Measurements from ENCODE around the gene KANSL2. TPM values are rescaled to one million over a fixed set of nuclear protein-coding genes. Genes with fewer than 3 reads are reported as not detected.

KANSL2 gene
- total and polyA plus RNA-seq, 2 donors (not counting 1 experiment from before 2014, with no cell fraction given): 47.3 to 64.6 TPM

GRCh38 chr12:48640854-48641253, 41.2 kb downstream of the KANSL2 start:
- H2AFZ ChIP-seq (ENCODE audit: insufficient read depth, low read depth, low read length, poor library complexity, severe bottlenecking): no peak overlapping the region
- no peaks in the 10 kb centered on the region for H3K9me3 Mint-ChIP-seq (ENCODE audit: insufficient read depth)
- no peak overlapping the region for H3K4me2 ChIP-seq (replicated peaks; ENCODE audit: low read depth, low read length, poor library complexity, severe bottlenecking)
- H4K20me1 ChIP-seq (ENCODE audit: control insufficient read depth, insufficient read depth, low read length, poor library complexity, severe bottlenecking): no peaks in the 10 kb centered on the region
- H3K79me2 ChIP-seq (ENCODE audit: control insufficient read depth, insufficient read depth, low read length): no peaks in the 10 kb centered on the region
- TF ChIP-seq EZH2 (IDR thresholded peaks at IDR 0.05; ENCODE audit: borderline replicate concordance, insufficient read depth, low read depth, low read length, poor library complexity, severe bottlenecking) (no peak), CTCF (IDR thresholded peaks at IDR 0.05) (no peak)
- H3K4me1 ChIP-seq (ENCODE audit: control insufficient read depth in 2 of 2, insufficient read depth in 2 of 2, low read length in 2 of 2): no peaks in the 10 kb centered on the region
- peaks cover 0 to 16% (median 4%) of the 10 kb centered on the region in 3 donors for H3K9me3 ChIP-seq (ENCODE audit: control extremely low read depth in 1 of 3, control insufficient read depth in 2 of 3, insufficient read depth in 1 of 3, low read length in 2 of 3)
- no peak overlapping the region for H3K4me3 ChIP-seq (ENCODE audit: control extremely low read depth in 1 of 5, extremely low read depth in 1 of 5, insufficient read depth in 1 of 5, low read depth in 2 of 5, low read length in 4 of 5)
- H3K4me1 Mint-ChIP-seq: no peaks in the 10 kb centered on the region
- intact Hi-C loops (cut with micrococcal nuclease): no loop called here
- ChIA-PET POLR2A (no interaction called here), CTCF (no interaction called here)
- no peak for ATAC-seq (ENCODE audit: low read depth)
- H3K27me3 ChIP-seq (replicated peaks in 1 of 4; ENCODE audit: control extremely low read depth in 1 of 4, control insufficient read depth in 3 of 4, insufficient read depth in 4 of 4, low read length in 3 of 4): no peaks in the 10 kb centered on the region
- H3K36me3 ChIP-seq (replicated peaks in 1 of 2; ENCODE audit: control extremely low read depth in 1 of 2, control insufficient read depth in 1 of 2, extremely low read depth in 1 of 2, insufficient read depth in 2 of 2, low read length in 1 of 2): peaks cover 3 to 16% of the 10 kb centered on the region in 2 experiments
- H3K27ac Mint-ChIP-seq: no peak overlapping the region
- no peak for DNase-seq
- no peak overlapping the region for H3K27ac ChIP-seq (ENCODE audit: low read length in 2 of 2)
- 97% methylated on average over 3 of the region's 3 CpGs for WGBS (ENCODE audit: insufficient coverage)
- H3K27me3 Mint-ChIP-seq: no peaks in the 10 kb centered on the region
- H3K4me3 Mint-ChIP-seq: no peak overlapping the region
- no peak overlapping the region for H3K9ac ChIP-seq (ENCODE audit: low read length)

GRCh38 chr12:48640428-48640827, 41.6 kb downstream of the KANSL2 start:
- H3K4me3 ChIP-seq (ENCODE audit: control extremely low read depth in 1 of 5, extremely low read depth in 1 of 5, insufficient read depth in 1 of 5, low read depth in 2 of 5, low read length in 4 of 5): no peak overlapping the region
- ATAC-seq (ENCODE audit: low read depth) (no peak), DNase-seq (no peak)
- H3K27me3 ChIP-seq (replicated peaks in 1 of 4; ENCODE audit: control extremely low read depth in 1 of 4, control insufficient read depth in 3 of 4, insufficient read depth in 4 of 4, low read length in 3 of 4): no peaks in the 10 kb centered on the region
- H2AFZ ChIP-seq (ENCODE audit: insufficient read depth, low read depth, low read length, poor library complexity, severe bottlenecking): no peak overlapping the region
- no peaks in the 10 kb centered on the region for H3K4me1 ChIP-seq (ENCODE audit: control insufficient read depth in 2 of 2, insufficient read depth in 2 of 2, low read length in 2 of 2)
- peaks cover 0 to 16% (median 4%) of the 10 kb centered on the region in 3 donors for H3K9me3 ChIP-seq (ENCODE audit: control extremely low read depth in 1 of 3, control insufficient read depth in 2 of 3, insufficient read depth in 1 of 3, low read length in 2 of 3)
- no peaks in the 10 kb centered on the region for H3K79me2 ChIP-seq (ENCODE audit: control insufficient read depth, insufficient read depth, low read length)
- Mint-ChIP-seq H3K27ac (no peak overlapping the region), H3K9me3 (ENCODE audit: insufficient read depth) (no peaks in the 10 kb centered on the region), H3K27me3 (no peaks in the 10 kb centered on the region), H3K4me3 (no peak overlapping the region), H3K4me1 (no peaks in the 10 kb centered on the region)
- CTCF ChIA-PET: no interaction called here
- H3K9ac ChIP-seq (ENCODE audit: low read length): no peak overlapping the region
- no peak overlapping the region for H3K27ac ChIP-seq (ENCODE audit: low read length in 2 of 2)
- no peak overlapping the region for H3K4me2 ChIP-seq (replicated peaks; ENCODE audit: low read depth, low read length, poor library complexity, severe bottlenecking)
- TF ChIP-seq EZH2 (IDR thresholded peaks at IDR 0.05; ENCODE audit: borderline replicate concordance, insufficient read depth, low read depth, low read length, poor library complexity, severe bottlenecking) (no peak), CTCF (IDR thresholded peaks at IDR 0.05) (no peak)
- intact Hi-C loops (cut with micrococcal nuclease): no loop called here
- POLR2A ChIA-PET: no interaction called here
- peaks cover 3 to 16% of the 10 kb centered on the region in 2 experiments for H3K36me3 ChIP-seq (replicated peaks in 1 of 2; ENCODE audit: control extremely low read depth in 1 of 2, control insufficient read depth in 1 of 2, extremely low read depth in 1 of 2, insufficient read depth in 2 of 2, low read length in 1 of 2)
- no peaks in the 10 kb centered on the region for H4K20me1 ChIP-seq (ENCODE audit: control insufficient read depth, insufficient read depth, low read length, poor library complexity, severe bottlenecking)
